B cell (primary cell): Measurements from ENCODE around the gene NTM.

Experiments
- EZH2 ChIP-seq: IDR thresholded peaks from 2 replicates; pipeline ENCODE4 v1.6.1; 2012; ENCODE audit warnings: borderline replicate concordance, low read depth, mild to moderate bottlenecking, moderate library complexity, low read length; ENCODE audit not compliant: insufficient read depth, poor library complexity, severe bottlenecking
- TF ChIP-seq, protein P1 (sequence below): fragments of 200-600 bp; IDR thresholded peaks from one replicate; pipeline ENCODE4 v1.8.0; 2022; ENCODE audit warnings: antibody characterized with exemption, mild to moderate bottlenecking

DNA sequence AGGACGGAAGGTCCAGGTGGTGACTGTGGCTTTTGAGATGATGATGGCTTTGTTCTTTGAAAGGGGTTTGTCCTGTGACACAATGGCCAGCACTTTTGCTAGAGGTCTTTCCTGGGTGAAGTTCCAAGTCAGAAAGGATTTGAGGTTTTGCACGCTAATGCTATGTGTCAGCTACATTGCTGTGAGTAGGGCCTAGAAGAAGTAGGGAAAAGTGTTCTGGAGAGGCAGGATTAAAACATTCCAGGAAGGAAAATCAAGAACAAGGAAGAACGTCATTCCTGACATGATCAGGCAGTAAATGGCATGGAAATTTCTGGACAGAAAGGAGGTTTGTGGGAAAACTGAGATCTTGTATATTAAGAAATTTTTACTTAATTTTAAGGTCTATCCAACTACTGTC, 290.7 kb downstream of the NTM start:
- TF ChIP-seq EZH2 = no peak
- TF ChIP-seq, protein P1, sequence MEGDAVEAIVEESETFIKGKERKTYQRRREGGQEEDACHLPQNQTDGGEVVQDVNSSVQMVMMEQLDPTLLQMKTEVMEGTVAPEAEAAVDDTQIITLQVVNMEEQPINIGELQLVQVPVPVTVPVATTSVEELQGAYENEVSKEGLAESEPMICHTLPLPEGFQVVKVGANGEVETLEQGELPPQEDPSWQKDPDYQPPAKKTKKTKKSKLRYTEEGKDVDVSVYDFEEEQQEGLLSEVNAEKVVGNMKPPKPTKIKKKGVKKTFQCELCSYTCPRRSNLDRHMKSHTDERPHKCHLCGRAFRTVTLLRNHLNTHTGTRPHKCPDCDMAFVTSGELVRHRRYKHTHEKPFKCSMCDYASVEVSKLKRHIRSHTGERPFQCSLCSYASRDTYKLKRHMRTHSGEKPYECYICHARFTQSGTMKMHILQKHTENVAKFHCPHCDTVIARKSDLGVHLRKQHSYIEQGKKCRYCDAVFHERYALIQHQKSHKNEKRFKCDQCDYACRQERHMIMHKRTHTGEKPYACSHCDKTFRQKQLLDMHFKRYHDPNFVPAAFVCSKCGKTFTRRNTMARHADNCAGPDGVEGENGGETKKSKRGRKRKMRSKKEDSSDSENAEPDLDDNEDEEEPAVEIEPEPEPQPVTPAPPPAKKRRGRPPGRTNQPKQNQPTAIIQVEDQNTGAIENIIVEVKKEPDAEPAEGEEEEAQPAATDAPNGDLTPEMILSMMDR = no peak
